H1 (cell line): ENCODE measurements around the gene ADARB2. TPM values are rescaled to one million over a fixed set of nuclear protein-coding genes. Genes with fewer than 3 reads are reported as not detected.

Experiments used
- CTCF ChIA-PET: fragments of 300-600 bp; sonication (Branson Sonifier 250); formaldehyde crosslinking; loops from one replicate; lab custom pipeline; 2021; ENCODE audit not compliant: partially characterized antibody; lab: Charles Lee
- POLR2A ChIA-PET: fragments of 300-600 bp; sonication (Branson Sonifier 250); formaldehyde crosslinking; loops from one replicate; lab custom pipeline; 2021; ENCODE audit warnings: inconsistent platforms; ENCODE audit not compliant: partially characterized antibody; lab: Charles Lee
- DNase-seq, 2 experiments: peaks; one replicate each; pipeline versions ENCODE4 v3.0.0 to v3.0.0-alpha.2; 2010 to 2022; ENCODE audit warnings: low spot score in 2 of 2, low read depth in 1 of 2, mixed read lengths in 1 of 2
- FAIRE-seq: peaks from 2 replicates; lab custom pipeline; 2011; peaks lifted over from hg19 to GRCh38; lab: Jason Lieb, UNC
- H2AFZ ChIP-seq: 2 replicates; pipeline ENCODE4 v1.8.1; 2012; ENCODE audit warnings: low read length, inconsistent platforms
- H2AK5ac ChIP-seq: 2 replicates; pipeline ENCODE4 v1.6.1; 2013; ENCODE audit warnings: low read depth, low read length
- H2BK120ac ChIP-seq: replicated peaks from 2 replicates; pipeline ENCODE3; 2013; ENCODE audit warnings: low read depth, low read length, inconsistent platforms
- H2BK12ac ChIP-seq: 2 replicates; pipeline ENCODE4 v1.6.1; 2013; ENCODE audit warnings: low read depth, low read length
- H2BK15ac ChIP-seq: 2 replicates; pipeline ENCODE4 v1.6.1; 2013; ENCODE audit warnings: low read length
- H2BK20ac ChIP-seq: 2 replicates; pipeline ENCODE4 v1.6.1; 2013; ENCODE audit warnings: low read length
- H2BK5ac ChIP-seq: 2 replicates; pipeline ENCODE4 v1.6.1; 2013; ENCODE audit warnings: low read depth, low read length
- H3K14ac ChIP-seq: 2 replicates; pipeline ENCODE4 v1.6.1; 2013; ENCODE audit warnings: inconsistent platforms; ENCODE audit not compliant: insufficient read length
- H3K18ac ChIP-seq: 2 replicates; pipeline ENCODE4 v1.6.1; 2013; ENCODE audit warnings: low read length; ENCODE audit errors: extremely low read depth
- H3K23ac ChIP-seq: 2 replicates; pipeline ENCODE4 v1.6.1; 2013; ENCODE audit warnings: inconsistent platforms; ENCODE audit not compliant: insufficient read length
- H3K23me2 ChIP-seq: 2 replicates; pipeline ENCODE4 v1.6.1; 2013; ENCODE audit warnings: low read depth, low read length
- H3K27ac ChIP-seq: 2 replicates; pipeline ENCODE4 v1.6.1; 2011; ENCODE audit warnings: low read depth, low read length, inconsistent platforms
- H3K27me3 ChIP-seq, 4 experiments: replicated peaks in 1 of 4; 1 replicate in 1 of 4; 2 replicates in 3 of 4; pipeline versions ENCODE4 v1.6.1 to v1.8.1; 2011 to 2013; ENCODE audit warnings: low read length in 3 of 4, mild to moderate bottlenecking in 3 of 4, inconsistent platforms in 2 of 4, mixed read lengths in 2 of 4, moderate library complexity in 1 of 4; ENCODE audit not compliant: control insufficient read depth in 3 of 4, insufficient read depth in 3 of 4; ENCODE audit errors: extremely low read depth in 1 of 4
- H3K36me3 ChIP-seq, 4 experiments: 2 replicates each; pipeline versions ENCODE4 v1.6.1 to v1.8.1; 2011 to 2013; ENCODE audit warnings: mild to moderate bottlenecking in 4 of 4, low read length in 3 of 4, moderate library complexity in 2 of 4, control low read depth in 1 of 4, inconsistent platforms in 1 of 4; ENCODE audit not compliant: insufficient read depth in 4 of 4, control insufficient read depth in 2 of 4
- H3K4ac ChIP-seq: replicated peaks from 2 replicates; pipeline ENCODE3; 2013; ENCODE audit warnings: low read length, low read depth, mixed read lengths, inconsistent platforms; ENCODE audit not compliant: insufficient read length
- H3K4me1 ChIP-seq, 4 experiments: replicated peaks in 1 of 4; 1 replicate in 1 of 4; 2 replicates in 3 of 4; pipeline versions ENCODE4 v1.6.1 to v1.8.1; 2011 to 2013; ENCODE audit warnings: low read length in 3 of 4, inconsistent platforms in 2 of 4, mixed read lengths in 1 of 4; ENCODE audit not compliant: insufficient read depth in 4 of 4, control insufficient read depth in 3 of 4
- H3K4me2 ChIP-seq, 2 experiments: 2 replicates each; pipeline versions ENCODE4 v1.6.1 to v1.8.1; 2011 to 2013; ENCODE audit warnings: low read depth in 2 of 2, low read length in 2 of 2, control low read depth in 1 of 2, inconsistent platforms in 1 of 2, mild to moderate bottlenecking in 1 of 2; ENCODE audit not compliant: insufficient read depth in 1 of 2
- H3K4me3 ChIP-seq, 4 experiments: fragments of 200-600, 300-600 bp in 1 of 4; sonication (generic), shearing (Covaris generic), sonication (Bioruptor Twin) in 1 of 4; 2 replicates each; pipeline versions ENCODE4 v1.5.1 to v1.8.1; 2011 to 2016; ENCODE audit warnings: low read length in 4 of 4, low read depth in 3 of 4, control low read depth in 2 of 4, inconsistent platforms in 2 of 4, mild to moderate bottlenecking in 2 of 4, mixed read lengths in 1 of 4, moderate library complexity in 1 of 4; ENCODE audit not compliant: insufficient read depth in 2 of 4; ENCODE audit errors: extremely low read depth in 1 of 4
- H3K56ac ChIP-seq: replicated peaks from 2 replicates; pipeline ENCODE3; 2013; ENCODE audit warnings: low read depth, mild to moderate bottlenecking, mixed read lengths, low read length, inconsistent platforms; ENCODE audit not compliant: insufficient read length
- H3K79me1 ChIP-seq: 2 replicates; pipeline ENCODE4 v1.6.1; 2013; ENCODE audit warnings: low read depth, low read length, control low read depth
- H3K79me2 ChIP-seq, 2 experiments: 2 replicates each; pipeline versions ENCODE4 v1.6.1 to v1.8.1; 2012 to 2013; ENCODE audit warnings: low read length in 2 of 2, mild to moderate bottlenecking in 2 of 2, inconsistent platforms in 1 of 2; ENCODE audit not compliant: insufficient read depth in 2 of 2, control insufficient read depth in 1 of 2
- H3K9ac ChIP-seq, 4 experiments: replicated peaks in 1 of 4; 1 replicate in 1 of 4; 2 replicates in 3 of 4; pipeline versions ENCODE4 v1.6.1 to v1.8.1; 2011 to 2013; ENCODE audit warnings: low read depth in 3 of 4, low read length in 3 of 4, control low read depth in 2 of 4, mild to moderate bottlenecking in 2 of 4, moderate library complexity in 2 of 4, inconsistent platforms in 1 of 4; ENCODE audit errors: extremely low read depth in 1 of 4
- H3K9me3 ChIP-seq, 2 experiments: 2 replicates each; pipeline versions ENCODE4 v1.6.1 to v1.8.1; 2012 to 2013; ENCODE audit warnings: mild to moderate bottlenecking in 2 of 2, moderate library complexity in 2 of 2, control low read depth in 1 of 2, inconsistent platforms in 1 of 2, low read depth in 1 of 2, low read length in 1 of 2, mixed read lengths in 1 of 2; ENCODE audit not compliant: insufficient read depth in 2 of 2
- H4K20me1 ChIP-seq, 2 experiments: replicated peaks in 1 of 2; 2 replicates each; pipeline versions ENCODE3 to v1.8.1; 2011 to 2013; ENCODE audit warnings: inconsistent platforms in 2 of 2, low read length in 2 of 2, mild to moderate bottlenecking in 1 of 2; ENCODE audit not compliant: insufficient read depth in 2 of 2, control insufficient read depth in 1 of 2
- H4K5ac ChIP-seq: 2 replicates; pipeline ENCODE4 v1.6.1; 2013; ENCODE audit warnings: low read length, low read depth, mixed read lengths, inconsistent platforms; ENCODE audit not compliant: insufficient read length
- H4K8ac ChIP-seq: 2 replicates; pipeline ENCODE4 v1.8.0; 2013; ENCODE audit warnings: mild to moderate bottlenecking, moderate library complexity, low read length, inconsistent platforms; ENCODE audit not compliant: insufficient read depth; ENCODE audit errors: extremely low read depth
- H4K91ac ChIP-seq: replicated peaks from 2 replicates; pipeline ENCODE3; 2013; ENCODE audit warnings: low read length, mixed read lengths, inconsistent platforms; ENCODE audit not compliant: insufficient read length
- CBX5 ChIP-seq: fragments of 300-800, 300-1000 bp; sonication (generic); IDR thresholded peaks from 2 replicates; pipeline ENCODE4 v1.7.1; 2016; ENCODE audit warnings: antibody characterized with exemption, low read length, low read depth
- CHD2 ChIP-seq: IDR thresholded peaks from 2 replicates; pipeline ENCODE4 v1.6.1; 2012; ENCODE audit warnings: low read length, improper control_type of control experiment
- CTBP2 ChIP-seq: IDR thresholded peaks from 2 replicates; pipeline ENCODE4 v1.7.0; 2011; ENCODE audit warnings: borderline replicate concordance, mild to moderate bottlenecking, moderate library complexity, mixed read lengths, low read length; ENCODE audit not compliant: insufficient read depth, insufficient read length
- FOSL1 ChIP-seq: IDR thresholded peaks from 2 replicates; pipeline ENCODE4 v1.6.1; 2011; ENCODE audit warnings: mild to moderate bottlenecking, low read depth, low read length, moderate library complexity; ENCODE audit not compliant: insufficient read depth
- SIN3A ChIP-seq, 2 experiments: IDR thresholded peaks in 1 of 2; conservative IDR thresholded peaks in 1 of 2; 2 replicates each; pipeline ENCODE4 v1.6.1; 2011 to 2012; ENCODE audit warnings: low read length in 2 of 2, improper control_type of control experiment in 1 of 2, low read depth in 1 of 2, mild to moderate bottlenecking in 1 of 2
- TAF7 ChIP-seq: optimal IDR thresholded peaks from 2 replicates; pipeline ENCODE3; 2011; ENCODE audit warnings: low read depth, mild to moderate bottlenecking, inconsistent platforms, low read length, moderate library complexity, borderline replicate concordance
- WGBS, 2 experiments: shearing (Covaris generic) in 1 of 2; methylation state at CpG; one replicate each; pipeline versions ENCODE4 v1.1.6 to v1.1.7; 2013 to 2015; ENCODE audit warnings: low lambda C conversion rate in 2 of 2, mixed read lengths in 2 of 2, inconsistent platforms in 1 of 2, low coverage in 1 of 2, missing lambda C conversion rate in 1 of 2; ENCODE audit not compliant: insufficient replicate concordance in 2 of 2, insufficient coverage in 1 of 2, insufficient read length in 1 of 2; ENCODE audit errors: extremely low coverage in 1 of 2, missing lambda C conversion rate in 1 of 2; 5-methylcytosine and 5-hydroxymethylcytosine counted together
- polyA plus RNA-seq, 7 experiments: library from polyadenylated mRNA; depleted of rRNA in 3 of 7; stranded (reverse) in 5 of 7; unstranded in 2 of 7; fragments of >200 nt in 5 of 7; fragments of 200-250 nt in 2 of 7; gene quantifications; 1 replicate in 5 of 7; 2 replicates in 1 of 7; 4 replicates in 1 of 7; pipeline versions ENCODE4 v1.2.1 to v1.2.3, GENCODE V29; 2011 to 2013; ENCODE audit warnings: missing spikeins in 2 of 7, mixed read lengths in 2 of 7
- total RNA-seq: library from RNA; stranded (reverse); fragmentation: NEBNext Ultra II Directional; extraction: Animal tissue kit (Norgen Biotek cat#: 25700); gene quantifications from 2 replicates; pipeline ENCODE4 v1.2.1, GENCODE V29; 2021

Gene ADARB2
- total and polyA plus RNA-seq, 2 of the 8 experiments (the other 6 are each of a cell fraction or from before 2014, with no cell fraction given), result 2.2 to 2.8 TPM

DNA sequence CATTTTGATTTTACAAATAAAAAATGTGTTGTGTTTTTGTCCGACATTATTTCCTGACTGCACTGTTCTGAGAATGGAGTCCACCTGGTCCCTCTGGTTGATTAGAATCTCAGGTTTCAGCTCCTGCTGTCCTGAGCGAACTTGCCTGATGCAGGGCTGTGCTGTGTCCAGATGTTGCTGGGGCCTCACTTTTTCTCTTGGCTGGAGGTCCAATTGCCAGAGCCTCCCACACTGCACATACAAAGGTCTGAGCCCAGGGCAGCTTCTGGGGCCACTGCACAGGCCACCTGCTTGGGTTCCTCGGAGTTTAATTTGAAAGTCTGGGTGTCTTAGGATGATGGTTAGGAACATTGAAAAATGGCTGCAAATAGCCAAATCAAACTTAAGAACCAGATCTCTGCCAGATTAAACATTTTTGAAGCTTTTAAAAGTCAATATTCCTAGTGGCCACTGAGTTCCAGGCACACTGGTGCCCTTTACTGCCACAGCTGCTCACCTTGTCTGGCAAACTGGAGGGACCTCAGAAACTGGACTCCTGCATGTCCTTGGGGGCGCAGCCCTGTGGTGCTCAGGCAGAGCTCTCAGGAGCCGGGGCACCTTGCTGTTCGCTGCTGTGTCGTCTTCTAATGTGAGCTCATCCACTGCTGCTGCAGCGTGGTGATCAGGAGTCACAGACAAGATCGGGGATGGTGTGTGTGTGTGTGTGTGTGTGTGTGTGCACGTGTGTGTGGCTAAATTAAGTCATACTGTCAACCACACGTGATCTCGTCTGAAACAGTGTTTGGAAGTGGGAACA is 606.1 kb downstream of the ADARB2 start:
- CTCF ChIA-PET, result interaction anchor here (0.5 to 1.6 kb wide), 4 partner anchors 10 to 237 kb away, joined by 3 to 6 read pairs (median 4); no protein-coding TSS in a partner anchor
- no peak for FAIRE-seq
- H3K27me3 ChIP-seq, result no peaks in the 10 kb centered on the region

More for the DNA sequence above, 606.1 kb downstream of the ADARB2 start:
- H2AK5ac ChIP-seq, result no peak overlapping the region
- no peak for TF ChIP-seq TAF7
- TF ChIP-seq FOSL1, result no peak
- TF ChIP-seq CTBP2, result no peak
- TF ChIP-seq CBX5, result no peak
- no peak for TF ChIP-seq SIN3A (conservative IDR thresholded peaks at IDR 0.05 in 1 of 2, IDR thresholded peaks at IDR 0.05 in 1 of 2; ENCODE audit: low read depth in 1 of 2, low read length in 2 of 2)
- no peak for TF ChIP-seq CHD2
- POLR2A ChIA-PET, result interaction anchor here (0.7 kb wide), 1 partner anchor 99 kb away, joined by 3 read pairs; no protein-coding TSS in a partner anchor
- no peak overlapping the region for H3K4me2 ChIP-seq
- H3K4me3 ChIP-seq, result no peak overlapping the region
- H3K79me1 ChIP-seq, result no peaks in the 10 kb centered on the region
- H3K9ac ChIP-seq, result no peak overlapping the region
- no peak overlapping the region for H3K18ac ChIP-seq
- no peak overlapping the region for H2BK120ac ChIP-seq
- no peaks in the 10 kb centered on the region for H3K23me2 ChIP-seq
- H3K27ac ChIP-seq, result no peak overlapping the region
- H2BK12ac ChIP-seq, result no peak overlapping the region
- H3K14ac ChIP-seq, result no peak overlapping the region
- H4K8ac ChIP-seq, result no peak overlapping the region
- H2AFZ ChIP-seq, result no peak overlapping the region
- no peak overlapping the region for H4K5ac ChIP-seq
- H3K9me3 ChIP-seq, result no peaks in the 10 kb centered on the region; a peak in 1 of 4 replicates
- peak in 1 of 2 experiments; percentile 38 for DNase-seq
- 88% methylated on average over 12 of the region's 12 CpGs; no CpG with 5 or more reads in 1 of the 2 experiments for WGBS, 2 experiments
- H2BK15ac ChIP-seq, result no peak overlapping the region
- peaks cover 6 to 14% (median 8%) of the 10 kb centered on the region in 4 experiments; a peak in 6 of 8 replicates for H3K36me3 ChIP-seq
- no peak overlapping the region for H4K91ac ChIP-seq
- H3K79me2 ChIP-seq, result no peaks in the 10 kb centered on the region
- H2BK20ac ChIP-seq, result no peak overlapping the region
- H3K23ac ChIP-seq, result no peak overlapping the region
- H3K4ac ChIP-seq, result no peak overlapping the region
- H3K4me1 ChIP-seq, result no peaks in the 10 kb centered on the region; a peak in 2 of 7 replicates
- no peak overlapping the region for H3K56ac ChIP-seq
- no peak overlapping the region for H2BK5ac ChIP-seq
- no peaks in the 10 kb centered on the region for H4K20me1 ChIP-seq
